Activated naive CD4-positive, alpha-beta T cell treated with anti-CD3 and anti-CD28 coated beads for 36 hours (primary cell): ENCODE measurements around the gene ASL. TPM values are rescaled to one million over a fixed set of nuclear protein-coding genes. Genes with fewer than 3 reads are reported as not detected.
"Not testable (repeated sequence)": the region's sequence is repeated elsewhere in the genome, so short reads cannot be mapped to it uniquely, and the experiment has no call there.

Experiments
- CTCF ChIA-PET: fragments of 350-600 bp; sonication (Branson Sonifier 250); formaldehyde crosslinking; loops from one replicate; lab custom pipeline; 2021; ENCODE audit warnings: antibody characterized with exemption; lab: Charles Lee
- DNase-seq: peaks from one replicate; pipeline ENCODE4 v3.0.0-alpha.2; 2020
- H3K27ac Mint-ChIP-seq: one replicate; pipeline ENCODE4 v1.8.0; 2021; ENCODE audit warnings: mild to moderate bottlenecking, mixed read lengths
- H3K27me3 Mint-ChIP-seq: one replicate; pipeline ENCODE4 v1.8.0; 2021; ENCODE audit warnings: low read depth, mixed read lengths
- H3K36me3 Mint-ChIP-seq: one replicate; pipeline ENCODE4 v1.8.0; 2021; ENCODE audit warnings: low read depth, mixed read lengths
- H3K4me1 Mint-ChIP-seq: one replicate; pipeline ENCODE4 v1.8.0; 2021; ENCODE audit warnings: low read depth, mixed read lengths
- H3K4me3 Mint-ChIP-seq: one replicate; pipeline ENCODE4 v1.8.0; 2021; ENCODE audit warnings: mild to moderate bottlenecking, moderate library complexity, mixed read lengths
- H3K9me3 Mint-ChIP-seq: one replicate; pipeline ENCODE4 v1.8.0; 2021; ENCODE audit warnings: mixed read lengths
- intact Hi-C: fragments of 100-400 bp; cut with micrococcal nuclease; formaldehyde crosslinking; loops from one replicate; pipeline ENCODE4 v1.15.1; 2023
- total RNA-seq, 2 experiments: library from RNA; stranded (reverse); gene quantifications; one replicate each; pipeline ENCODE4 v1.2.3, GENCODE V29; 2021

Gene ASL
- total RNA-seq, 2 experiments from 2014 or later = 12.7 to 13.6 TPM

- H3K27me3 Mint-ChIP-seq = no peaks in the 10 kb centered on the region
- no peak for DNase-seq
- H3K4me1 Mint-ChIP-seq = no peaks in the 10 kb centered on the region
- intact Hi-C loops = no loop called here
- no peaks in the 10 kb centered on the region for H3K36me3 Mint-ChIP-seq
- CTCF ChIA-PET = interaction anchor here (1.1 kb wide), 1 partner anchor 52 kb away, joined by 4 read pairs; no protein-coding TSS in a partner anchor
- no peak overlapping the region for H3K4me3 Mint-ChIP-seq
- H3K27ac Mint-ChIP-seq = no peak overlapping the region
- no peaks in the 10 kb centered on the region for H3K9me3 Mint-ChIP-seq
Measured at GRCh38 chr7:66082886-66083415, 7.3 kb downstream of the ASL start.

- H3K4me1 Mint-ChIP-seq = no peaks in the 10 kb centered on the region
- no peaks in the 10 kb centered on the region for H3K36me3 Mint-ChIP-seq
- no peak for DNase-seq
- no peak overlapping the region for H3K27ac Mint-ChIP-seq
- H3K4me3 Mint-ChIP-seq = no peak overlapping the region
- H3K27me3 Mint-ChIP-seq = no peaks in the 10 kb centered on the region
- CTCF ChIA-PET = interaction anchor here (1.1 kb wide), 1 partner anchor 53 kb away, joined by 4 read pairs; no protein-coding TSS in a partner anchor
- intact Hi-C loops = no loop called here
- H3K9me3 Mint-ChIP-seq = no peaks in the 10 kb centered on the region
Measured at GRCh38 chr7:66083677-66084076, 8.1 kb downstream of the ASL start.

GRCh38 chr7:66088861-66089838 is 13.5 kb downstream of the ASL start:
- intact Hi-C loops = no loop called here
- H3K4me1 Mint-ChIP-seq = no peaks in the 10 kb centered on the region
- H3K27me3 Mint-ChIP-seq = no peaks in the 10 kb centered on the region
- no peak overlapping the region for H3K4me3 Mint-ChIP-seq
- no peaks in the 10 kb centered on the region for H3K9me3 Mint-ChIP-seq
- no peak for DNase-seq
- H3K36me3 Mint-ChIP-seq = no peaks in the 10 kb centered on the region
- CTCF ChIA-PET = no interaction called here
- H3K27ac Mint-ChIP-seq = no peak overlapping the region

- intact Hi-C loops = no loop called here
- no peak for DNase-seq
- no peaks in the 10 kb centered on the region for H3K9me3 Mint-ChIP-seq
- H3K27me3 Mint-ChIP-seq = no peaks in the 10 kb centered on the region
- no peaks in the 10 kb centered on the region for H3K4me1 Mint-ChIP-seq
- CTCF ChIA-PET = no interaction called here
- H3K27ac Mint-ChIP-seq = no peak overlapping the region
- H3K36me3 Mint-ChIP-seq = no peaks in the 10 kb centered on the region
- no peak overlapping the region for H3K4me3 Mint-ChIP-seq
Measured at GRCh38 chr7:66092654-66093053, 17.0 kb downstream of the ASL start.

- intact Hi-C loops = no loop called here
- no peaks in the 10 kb centered on the region for H3K36me3 Mint-ChIP-seq
- H3K27me3 Mint-ChIP-seq = no peaks in the 10 kb centered on the region
- no peak overlapping the region for H3K4me3 Mint-ChIP-seq
- H3K4me1 Mint-ChIP-seq = peaks cover 6% of the 10 kb centered on the region
- no peak overlapping the region for H3K27ac Mint-ChIP-seq
- H3K9me3 Mint-ChIP-seq = no peaks in the 10 kb centered on the region
- no peak for DNase-seq
- CTCF ChIA-PET = no interaction called here
Measured at GRCh38 chr7:66095010-66095409, 19.4 kb downstream of the ASL start.

GRCh38 chr7:66099232-66099550 is 23.6 kb downstream of the ASL start:
- DNase-seq = no peak
- no peaks in the 10 kb centered on the region for H3K27me3 Mint-ChIP-seq
- CTCF ChIA-PET = no interaction called here
- H3K9me3 Mint-ChIP-seq = no peaks in the 10 kb centered on the region
- no peak overlapping the region for H3K27ac Mint-ChIP-seq
- H3K4me1 Mint-ChIP-seq = peaks cover 11% of the 10 kb centered on the region
- intact Hi-C loops = no loop called here
- H3K4me3 Mint-ChIP-seq = no peak overlapping the region
- no peaks in the 10 kb centered on the region for H3K36me3 Mint-ChIP-seq

GRCh38 chr7:66099551-66100407 is 24.2 kb downstream of the ASL start:
- intact Hi-C loops = loop anchor here (1.0 kb wide), 1 partner anchor 16 kb away; no protein-coding TSS in a partner anchor
- Mint-ChIP-seq H3K9me3 (no peaks in the 10 kb centered on the region), H3K36me3 (no peaks in the 10 kb centered on the region), H3K4me3 (peak overlapping the region; percentile 81), H3K27ac (peak overlapping the region; percentile 86), H3K4me1 (peaks cover 11% of the 10 kb centered on the region), H3K27me3 (no peaks in the 10 kb centered on the region)
- CTCF ChIA-PET = interaction anchor here (0.7 kb wide), 1 partner anchor 15 kb away, joined by 3 read pairs; the partner anchor contains the start of gene CRCP
- peak; percentile 64 for DNase-seq

GRCh38 chr7:66100408-66101050 is 24.9 kb downstream of the ASL start:
- Mint-ChIP-seq H3K36me3 (no peaks in the 10 kb centered on the region), H3K4me1 (peaks cover 11% of the 10 kb centered on the region), H3K4me3 (peak overlapping the region; percentile 81), H3K27ac (peak overlapping the region; percentile 86), H3K9me3 (no peaks in the 10 kb centered on the region), H3K27me3 (no peaks in the 10 kb centered on the region)
- no peak for DNase-seq
- CTCF ChIA-PET = interaction anchor here (0.7 kb wide), 1 partner anchor 14 kb away, joined by 3 read pairs; the partner anchor contains the start of gene CRCP
- intact Hi-C loops = loop anchor here (1.0 kb wide), 1 partner anchor 15 kb away; no protein-coding TSS in a partner anchor

- H3K4me3 Mint-ChIP-seq, intact Hi-C loops, H3K27me3 Mint-ChIP-seq, H3K36me3 Mint-ChIP-seq, H3K27ac Mint-ChIP-seq, CTCF ChIA-PET, DNase-seq, H3K9me3 Mint-ChIP-seq: not testable (repeated sequence)
- peaks cover 11% of the 10 kb centered on the region for H3K4me1 Mint-ChIP-seq
Measured at GRCh38 chr7:66102168-66102567, 26.5 kb downstream of the ASL start.

- H3K27ac Mint-ChIP-seq, H3K27me3 Mint-ChIP-seq, CTCF ChIA-PET, H3K9me3 Mint-ChIP-seq, intact Hi-C loops, H3K36me3 Mint-ChIP-seq, H3K4me3 Mint-ChIP-seq, DNase-seq: not testable (repeated sequence)
- peaks cover 11% of the 10 kb centered on the region for H3K4me1 Mint-ChIP-seq
Measured at GRCh38 chr7:66103994-66104393, 28.4 kb downstream of the ASL start.

GRCh38 chr7:66105263-66105748 is 29.7 kb downstream of the ASL start:
- no peak for DNase-seq
- Mint-ChIP-seq H3K9me3 (no peaks in the 10 kb centered on the region), H3K27me3 (no peaks in the 10 kb centered on the region), H3K36me3 (no peaks in the 10 kb centered on the region), H3K4me3 (no peak overlapping the region), H3K4me1 (peaks cover 2% of the 10 kb centered on the region), H3K27ac (no peak overlapping the region)
- CTCF ChIA-PET = no interaction called here
- intact Hi-C loops = no loop called here
